HG03378 (cell line): Measurements from ENCODE around the gene MYL9.

Experiments used
- ATAC-seq: cut with Tn5 transposase; IDR thresholded peaks from one replicate; pipeline ENCODE4 v1.9.1; 2021; ENCODE audit warnings: mild to moderate bottlenecking, moderate library complexity; ENCODE audit not compliant: unreplicated experiment

MYL9 gene

GRCh38 chr20:36578356-36579041 lies 37.2 kb downstream of the MYL9 start:
- ATAC-seq: no peak

- ATAC-seq: no peak
Observed at GRCh38 chr20:36579996-36580545, 38.8 kb downstream of the MYL9 start.

- ATAC-seq: no peak
Observed at GRCh38 chr20:36582322-36582721, 41.0 kb downstream of the MYL9 start.

- ATAC-seq: no peak
Observed at GRCh38 chr20:36582821-36583220, 41.5 kb downstream of the MYL9 start.

- ATAC-seq: no peak
Observed at GRCh38 chr20:36584018-36584481, 42.7 kb downstream of the MYL9 start.

GRCh38 chr20:36585410-36586125 lies 44.2 kb downstream of the MYL9 start:
- no peak for ATAC-seq

GRCh38 chr20:36587388-36588070 lies 46.2 kb downstream of the MYL9 start:
- no peak for ATAC-seq

GRCh38 chr20:36591281-36591680 lies 50.0 kb downstream of the MYL9 start:
- no peak for ATAC-seq

- no peak for ATAC-seq
Observed at GRCh38 chr20:36591854-36592641, 50.7 kb downstream of the MYL9 start.

GRCh38 chr20:36593347-36593929 lies 52.1 kb downstream of the MYL9 start:
- no peak for ATAC-seq

- ATAC-seq: no peak
Observed at GRCh38 chr20:36599912-36600345, 58.6 kb downstream of the MYL9 start.
